Stimulated activated CD4-positive, alpha-beta T cell treated with anti-CD3 and anti-CD28 coated beads, Interleukin-1b, Interleukin-23, amount 100 ng/mL, for 4 hours (primary cell): ENCODE data around the gene ANKMY1.

Source experiments
- DNase-seq, 2 donors: peaks; one replicate each; pipeline ENCODE4 v3.0.0-alpha.2; 2020; ENCODE audit warnings: low read depth in 2 of 2

Gene ANKMY1

DNA sequence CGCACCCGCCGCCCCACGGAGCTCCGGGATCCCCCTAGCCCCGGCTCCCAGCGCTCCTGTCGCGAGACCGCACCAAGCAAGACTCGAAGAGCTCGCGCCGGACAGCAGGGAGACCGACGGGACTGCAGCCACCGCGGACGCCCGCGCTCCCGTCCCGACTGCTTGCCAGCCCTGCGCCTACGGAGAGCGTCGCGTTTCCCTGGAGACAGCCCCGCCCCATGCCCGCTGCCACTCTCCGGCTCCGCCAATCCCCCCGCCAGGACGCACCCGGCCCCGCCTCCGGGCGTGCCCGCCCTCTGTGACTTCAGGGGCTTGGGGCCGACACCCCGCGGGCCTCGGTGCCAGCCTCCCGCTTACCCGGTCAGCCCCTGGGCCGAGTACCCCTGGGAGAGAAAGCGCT is at the start of gene ANKMY1:
Gene ANKMY1 (minus strand): TSS at position 181 of the 400 bp plus-strand sequence. CDS start 653 bp downstream, outside the sequence.
- peak; percentile 56 to 66 for DNase-seq

GRCh38 chr2:240605867-240606743 is 48.3 kb upstream of the ANKMY1 start:
- DNase-seq, result no peak

DNA sequence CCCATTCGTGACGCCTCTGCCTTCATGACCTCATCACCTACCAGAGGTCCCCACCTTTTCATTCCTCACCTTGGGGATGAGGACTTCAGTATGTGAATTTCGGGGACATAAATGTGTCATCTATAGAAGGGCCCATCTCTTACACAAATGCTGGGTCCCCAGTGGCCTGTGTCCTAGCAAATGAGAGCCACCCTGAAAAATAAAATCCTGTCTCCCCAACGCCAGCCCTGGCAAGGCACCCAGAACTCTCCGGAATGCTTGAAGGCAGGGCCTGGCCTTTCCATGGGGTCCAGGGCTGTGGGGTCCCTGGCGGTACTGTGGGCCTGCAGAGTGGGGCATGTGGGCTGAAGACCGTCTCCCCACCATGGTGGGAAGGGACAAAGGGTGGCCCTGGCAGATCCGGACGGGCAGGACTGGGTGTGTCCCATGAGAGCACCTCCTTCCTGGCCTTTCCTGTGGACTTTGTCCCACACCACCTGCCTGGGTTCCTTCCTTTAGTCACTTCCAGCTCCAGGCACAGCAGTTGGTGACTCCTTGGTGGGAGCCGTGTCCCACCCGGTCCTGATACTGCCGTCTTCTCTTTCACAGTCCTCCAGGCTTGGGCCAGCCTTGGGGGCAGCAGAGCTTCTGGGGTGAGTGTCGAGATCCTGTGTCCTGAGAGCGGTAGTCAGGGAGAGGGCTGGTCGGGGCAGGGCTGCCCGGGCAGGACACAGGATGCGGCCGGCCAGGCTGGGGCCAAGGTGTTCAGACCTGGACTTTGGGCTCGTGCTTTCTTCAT is 47.3 kb upstream of the ANKMY1 start:
- DNase-seq, result no peak

DNA sequence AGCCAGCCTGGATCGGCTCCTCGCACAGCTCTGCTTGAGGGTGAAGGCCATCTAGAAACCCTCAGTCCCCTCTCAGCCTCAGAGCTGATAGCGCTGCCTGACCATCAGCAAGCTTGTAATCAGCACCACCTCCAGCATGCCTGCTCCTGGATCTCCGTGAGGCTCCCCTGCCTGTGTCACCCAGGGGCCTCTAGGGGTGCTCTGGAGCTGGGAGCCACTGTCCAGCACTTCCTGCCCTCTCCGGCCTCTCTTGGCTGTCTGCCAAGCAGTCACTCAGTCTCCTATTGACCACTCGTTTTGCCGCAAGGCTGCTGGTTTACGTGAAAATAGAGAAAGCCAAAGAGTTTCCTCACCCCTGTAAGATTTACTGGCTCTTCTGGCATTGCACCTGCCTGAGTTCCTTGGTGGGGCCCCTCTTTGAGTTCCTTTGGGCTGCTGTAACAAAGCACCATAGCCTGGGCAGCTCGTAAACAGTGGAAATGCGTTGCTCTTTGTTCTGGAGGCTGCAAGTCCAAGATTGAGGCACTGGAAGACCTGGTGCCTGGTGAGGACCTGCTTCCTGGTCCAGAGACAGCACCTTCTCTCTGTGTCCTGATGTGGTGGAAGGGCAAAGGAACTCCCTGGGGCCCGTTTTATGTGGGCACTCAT is 46.6 kb upstream of the ANKMY1 start:
- no peak for DNase-seq

GRCh38 chr2:240603846-240604245 is 46.1 kb upstream of the ANKMY1 start:
- DNase-seq, result no peak

DNA sequence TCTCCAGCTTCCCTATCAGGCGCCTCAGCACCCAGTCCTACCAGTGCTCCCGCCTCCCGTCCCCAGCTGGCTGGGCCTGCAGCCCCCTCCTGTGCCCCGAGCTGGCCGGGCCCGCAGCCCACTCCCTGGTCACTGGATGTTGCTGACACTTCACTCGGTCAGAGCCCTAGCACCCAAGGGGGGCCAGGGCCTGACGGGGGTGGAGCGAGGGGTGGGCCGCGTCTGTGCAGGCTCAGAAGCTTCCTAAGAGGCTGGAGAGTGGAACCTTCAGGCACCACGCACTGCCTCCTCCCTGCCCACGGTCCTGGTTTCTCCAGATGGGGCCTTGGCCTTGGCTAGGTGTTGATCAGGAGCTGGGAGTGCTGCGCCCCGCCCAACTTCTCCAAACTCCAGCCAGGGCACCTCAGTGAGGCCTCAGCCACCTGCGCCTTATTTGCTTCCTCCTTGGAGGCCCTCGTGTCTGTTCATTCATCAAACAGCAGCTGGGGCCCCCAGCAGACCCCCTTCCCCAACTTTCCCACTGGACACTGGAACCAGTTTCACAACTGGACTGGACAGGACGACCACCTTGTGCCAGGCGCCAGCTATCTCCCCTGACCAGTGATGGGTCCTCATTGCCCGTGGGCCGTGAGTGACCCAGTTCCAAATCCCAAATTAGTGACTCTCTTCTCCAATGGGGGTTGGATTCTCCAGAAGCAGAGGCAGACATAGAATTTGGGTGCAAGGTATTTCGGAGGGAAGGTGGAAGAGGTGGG is 45.5 kb upstream of the ANKMY1 start:
- no peak for DNase-seq

GRCh38 chr2:240602266-240603050 is 44.7 kb upstream of the ANKMY1 start:
- no peak for DNase-seq

DNA sequence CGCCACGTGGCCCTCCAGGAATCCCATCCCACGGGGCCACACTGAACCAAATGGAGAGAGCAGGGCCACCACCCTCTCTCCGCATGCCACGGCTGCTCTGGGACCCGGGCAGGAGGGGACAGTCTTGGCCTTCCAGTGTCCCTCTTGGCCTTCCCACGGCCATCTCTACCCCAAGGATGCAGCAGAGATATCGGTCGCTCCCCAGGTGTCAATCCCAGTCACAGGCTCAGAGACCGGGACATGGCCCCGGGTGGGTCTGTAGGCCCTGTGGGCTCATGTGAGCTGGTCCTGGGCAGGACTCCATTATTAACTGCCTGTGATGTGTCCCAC is 44.0 kb upstream of the ANKMY1 start:
- no peak for DNase-seq

DNA sequence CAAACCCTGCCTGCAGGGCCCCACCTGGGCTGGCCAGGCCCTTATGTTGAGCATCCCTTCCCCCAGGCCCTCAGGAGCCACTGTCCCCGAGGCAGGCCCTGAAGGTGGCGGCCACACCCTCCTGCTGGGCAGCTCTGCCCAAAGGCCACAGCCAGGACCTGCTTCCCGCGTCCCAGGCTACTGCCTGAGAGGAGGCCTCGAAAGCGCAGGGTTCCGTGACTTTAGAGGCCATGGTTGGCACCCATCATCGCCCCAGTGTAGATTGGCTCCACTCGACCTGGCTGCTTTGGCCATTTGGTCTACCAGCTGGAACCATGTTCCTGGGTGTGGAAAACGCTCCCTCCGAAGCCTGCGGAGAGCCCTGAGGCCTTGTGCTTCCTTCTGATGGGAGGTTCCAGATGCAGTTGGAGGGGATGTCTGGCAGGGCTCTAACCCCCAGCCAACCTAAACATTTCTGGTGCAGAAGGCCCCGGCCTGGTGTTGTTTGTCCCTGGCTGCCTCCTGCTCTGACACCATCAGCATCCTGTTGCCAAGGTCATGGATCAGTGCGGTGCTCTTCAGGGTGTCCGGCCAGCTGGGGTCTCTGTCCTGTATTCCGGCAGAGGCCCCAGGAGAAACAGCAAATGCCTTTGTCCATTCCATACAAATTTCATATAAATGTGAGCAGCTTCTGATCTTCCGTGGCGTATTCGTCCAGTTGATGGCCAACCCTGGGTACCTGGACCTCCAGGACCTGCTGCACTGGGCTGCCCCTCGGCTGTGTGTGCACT is 43.5 kb upstream of the ANKMY1 start:
- no peak for DNase-seq

GRCh38 chr2:240600451-240600961 is 42.7 kb upstream of the ANKMY1 start:
- no peak for DNase-seq

DNA sequence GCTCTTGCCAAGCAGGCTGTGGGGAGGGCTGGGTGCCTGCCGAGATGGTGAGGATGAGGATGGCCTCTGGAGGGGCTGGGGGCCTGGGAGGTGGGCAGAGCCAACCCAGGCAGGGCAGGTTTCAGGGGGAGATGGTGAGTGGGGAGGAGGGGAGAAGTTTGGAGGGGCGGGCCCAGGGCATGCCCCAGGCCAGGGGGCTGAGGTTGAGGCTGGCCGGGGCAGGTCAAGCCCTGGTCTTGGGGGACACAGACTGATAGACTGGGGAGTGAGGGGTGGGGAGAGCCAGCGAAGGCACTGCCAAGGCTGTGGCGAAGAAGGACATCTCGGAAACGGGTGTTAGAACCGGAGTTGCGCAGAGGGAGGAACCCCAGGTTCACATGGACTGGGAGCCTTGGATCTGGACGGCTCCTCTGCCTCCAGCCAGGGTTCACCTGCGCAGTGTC is 41.4 kb upstream of the ANKMY1 start:
- no peak for DNase-seq

DNA sequence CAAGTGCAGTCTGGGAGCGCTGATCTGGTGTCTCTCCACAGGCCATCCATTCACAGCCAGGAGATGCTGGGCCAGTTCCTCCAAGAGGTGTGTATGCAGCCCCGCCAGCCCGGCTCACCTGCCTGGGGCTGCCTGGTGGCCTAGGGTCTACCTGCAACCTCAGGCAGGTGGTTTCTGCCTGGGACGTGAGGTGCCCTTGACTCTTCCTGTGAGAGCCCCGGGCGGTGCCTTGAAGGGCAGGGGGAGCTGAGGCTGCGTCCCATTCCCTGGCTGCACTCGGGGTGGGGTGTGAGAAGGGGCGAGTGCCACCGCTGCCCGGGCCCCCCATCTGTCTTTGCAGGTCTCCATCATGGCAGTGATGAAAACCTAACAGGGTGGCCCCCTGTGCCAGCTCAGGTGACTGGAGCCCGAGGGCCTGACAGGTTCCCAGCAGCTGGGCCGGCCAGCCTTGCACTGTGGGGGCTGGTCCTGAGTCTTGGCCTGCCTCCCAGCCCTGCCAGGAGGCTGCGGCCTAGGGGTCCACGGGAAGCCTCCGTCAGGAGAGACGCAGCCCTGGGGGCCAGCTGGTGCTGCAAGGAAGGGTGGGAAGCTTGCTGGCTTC is 40.6 kb upstream of the ANKMY1 start:
- DNase-seq, result no peak

GRCh38 chr2:240597419-240598181 is 39.8 kb upstream of the ANKMY1 start:
- no peak for DNase-seq

GRCh38 chr2:240597054-240597418 is 39.2 kb upstream of the ANKMY1 start:
- no peak for DNase-seq

GRCh38 chr2:240596491-240596931 is 38.7 kb upstream of the ANKMY1 start:
- no peak for DNase-seq

GRCh38 chr2:240596080-240596460 is 38.3 kb upstream of the ANKMY1 start:
- no peak for DNase-seq

DNA sequence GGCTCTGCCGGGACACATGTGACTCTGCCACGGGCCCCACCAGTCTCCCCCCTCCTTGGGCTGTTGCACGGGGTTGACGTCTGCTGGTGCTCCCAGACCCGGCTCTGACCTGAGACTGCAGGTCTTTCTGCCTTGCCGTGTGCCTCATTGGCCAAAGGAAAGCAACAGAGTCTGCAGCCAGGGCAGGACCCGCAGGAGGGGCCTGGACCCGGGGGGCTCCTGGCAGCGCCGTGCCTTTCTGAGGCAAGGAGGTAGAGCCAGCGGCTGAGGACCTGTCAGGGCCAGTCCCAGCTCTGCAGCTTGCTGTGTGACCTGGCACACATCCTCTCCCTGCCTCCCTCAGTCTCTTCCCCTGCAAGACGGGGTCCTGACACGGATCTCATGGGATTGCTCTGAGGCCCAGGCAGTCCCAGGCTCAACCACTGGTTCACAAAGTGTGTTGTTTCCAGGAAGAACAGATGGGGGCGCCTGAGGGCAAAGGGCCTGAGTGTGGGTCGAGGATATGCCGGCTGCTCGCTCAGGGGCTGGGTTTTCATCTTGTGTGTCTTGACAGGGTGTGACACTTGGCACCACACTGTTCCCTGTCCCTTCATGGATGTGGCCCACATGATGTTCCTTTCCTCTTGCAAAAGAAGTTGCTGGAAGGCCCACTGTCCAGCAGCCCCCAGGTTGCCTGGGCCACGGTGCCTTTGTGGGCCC is 37.7 kb upstream of the ANKMY1 start:
- DNase-seq, result no peak
